T-helper 1 cell (primary cell): ENCODE measurements around the gene DDX5.
A peak's percentile ranks its signal among the peaks of the same experiment; 100 is the strongest.

Source experiments
- DNase-seq, 5 donors: peaks; one replicate each; pipeline ENCODE4 v3.0.0-alpha.2; 2012 to 2020
- total RNA-seq, 4 donors: gene quantifications; one replicate each; lab custom pipeline; 2026; lab: John Stamatoyannopoulos, UW

The DDX5 gene
- 2,257 to 4,294 (median 3,836) reads per million in 4 donors for total RNA-seq

GRCh38 chr17:64506201-64506575, at the start of gene DDX5:
Gene DDX5 (minus strand): TSS chr17:64506289. CDS start chr17:64506119, 170 bp downstream.
- peak in 4 of 5 donors; percentile 92 to 97 (median 96) for DNase-seq

- no peak for DNase-seq
Observed at GRCh38 chr17:64555281-64555680, 49.2 kb upstream of the DDX5 start.

- no peak for DNase-seq
Observed at GRCh38 chr17:64554028-64554637, 48.0 kb upstream of the DDX5 start.

- DNase-seq = no peak
Observed at GRCh38 chr17:64551461-64551860, 45.4 kb upstream of the DDX5 start.

- no peak for DNase-seq
Observed at GRCh38 chr17:64547319-64547718, 41.2 kb upstream of the DDX5 start.

GRCh38 chr17:64546716-64547115, 40.6 kb upstream of the DDX5 start:
- DNase-seq = no peak

GRCh38 chr17:64544742-64545141, 38.7 kb upstream of the DDX5 start:
- DNase-seq = no peak

GRCh38 chr17:64540118-64540776, 34.2 kb upstream of the DDX5 start:
- no peak for DNase-seq

- DNase-seq = no peak
Observed at GRCh38 chr17:64538508-64539130, 32.5 kb upstream of the DDX5 start.

GRCh38 chr17:64537488-64537887, 31.4 kb upstream of the DDX5 start:
- DNase-seq = no peak

- DNase-seq = no peak
Observed at GRCh38 chr17:64536913-64537312, 30.8 kb upstream of the DDX5 start.

- no peak for DNase-seq
Observed at GRCh38 chr17:64535357-64535756, 29.3 kb upstream of the DDX5 start.

- peak in 1 of 5 donors; percentile 19 for DNase-seq
Observed at GRCh38 chr17:64534187-64534586, 28.1 kb upstream of the DDX5 start.

- DNase-seq = no peak
Observed at GRCh38 chr17:64533784-64534183, 27.7 kb upstream of the DDX5 start.

GRCh38 chr17:64532409-64532808, 26.3 kb upstream of the DDX5 start:
- no peak for DNase-seq

- no peak for DNase-seq
Observed at GRCh38 chr17:64531955-64532371, 25.9 kb upstream of the DDX5 start.

GRCh38 chr17:64529221-64529620, 23.1 kb upstream of the DDX5 start:
- no peak for DNase-seq

GRCh38 chr17:64527914-64528313, 21.8 kb upstream of the DDX5 start:
- no peak for DNase-seq

- no peak for DNase-seq
Observed at GRCh38 chr17:64520359-64520758, 14.3 kb upstream of the DDX5 start.

- no peak for DNase-seq
Observed at GRCh38 chr17:64519601-64520000, 13.5 kb upstream of the DDX5 start.

GRCh38 chr17:64515829-64516228, 9.7 kb upstream of the DDX5 start:
- DNase-seq = no peak

- no peak for DNase-seq
Observed at GRCh38 chr17:64515419-64515818, 9.3 kb upstream of the DDX5 start.

- no peak for DNase-seq
Observed at GRCh38 chr17:64509179-64509578, 3.1 kb upstream of the DDX5 start.

- no peak for DNase-seq
Observed at GRCh38 chr17:64508683-64509082, 2.6 kb upstream of the DDX5 start.
